GM13977 (cell line): ENCODE results near the gene TRIM2.

Experiments
- DNase-seq: peaks from one replicate; pipeline ENCODE4 v3.0.0; 2012; ENCODE audit warnings: low spot score
- in situ Hi-C: fragments of 300-500 bp; cut with MboI; formaldehyde crosslinking; loops from one replicate; pipeline ENCODE4 v1.12.0; 2022; ENCODE audit warnings: low sequenced_read_pairs, low pct_unique_long_range_greater_than_20kb, mixed read lengths, inconsistent platforms; ENCODE audit not compliant: unreplicated experiment
- TF ChIP-seq, protein P1 (sequence below): IDR thresholded peaks from 2 replicates; pipeline ENCODE4 v1.5.1; 2012; ENCODE audit warnings: mild to moderate bottlenecking, control low read depth; ENCODE audit not compliant: insufficient read depth; ENCODE audit errors: extremely low read depth, missing control alignments

Gene TRIM2

DNA sequence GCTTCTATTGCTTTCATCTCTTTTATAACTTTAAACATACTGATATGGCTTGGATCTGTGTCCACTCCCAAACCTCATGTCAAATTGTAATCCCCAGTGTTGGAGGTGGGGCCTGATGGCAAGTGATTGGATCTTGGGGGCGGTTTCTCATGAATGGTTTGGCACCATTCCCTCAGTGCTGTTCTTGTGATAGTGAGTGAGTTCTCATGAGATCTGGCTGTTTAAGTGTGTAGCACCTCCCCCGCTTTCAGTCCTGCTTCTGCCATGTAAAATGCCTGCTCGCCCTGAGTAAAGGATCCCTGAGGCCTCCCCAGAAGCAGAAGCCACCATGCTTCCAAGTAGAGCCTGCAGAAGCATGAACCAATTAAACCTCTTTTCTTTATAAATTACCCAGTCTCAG lies 157.9 kb downstream of the TRIM2 start:
- in situ Hi-C loops, result no loop called here
- DNase-seq, result no peak

DNA sequence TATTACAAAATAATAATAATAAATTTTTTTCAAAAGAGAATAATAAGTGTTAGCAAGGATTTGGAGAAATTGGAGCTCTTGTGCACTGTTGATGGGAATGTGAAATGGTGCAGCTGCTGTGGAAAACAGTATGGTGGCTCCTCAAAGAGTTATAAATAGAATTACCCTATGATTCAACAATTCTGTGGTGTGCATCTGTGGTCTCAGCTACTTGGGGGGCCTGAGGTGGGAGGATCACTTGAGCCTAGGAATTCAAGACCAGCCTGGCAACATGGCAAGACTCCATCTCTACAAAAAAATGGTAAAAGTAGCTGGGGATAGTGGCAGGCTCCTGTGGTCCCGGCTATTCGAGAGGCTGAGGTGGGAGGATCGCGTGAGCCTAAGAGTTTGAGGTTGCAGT lies 159.8 kb downstream of the TRIM2 start:
- TF ChIP-seq, protein P1, sequence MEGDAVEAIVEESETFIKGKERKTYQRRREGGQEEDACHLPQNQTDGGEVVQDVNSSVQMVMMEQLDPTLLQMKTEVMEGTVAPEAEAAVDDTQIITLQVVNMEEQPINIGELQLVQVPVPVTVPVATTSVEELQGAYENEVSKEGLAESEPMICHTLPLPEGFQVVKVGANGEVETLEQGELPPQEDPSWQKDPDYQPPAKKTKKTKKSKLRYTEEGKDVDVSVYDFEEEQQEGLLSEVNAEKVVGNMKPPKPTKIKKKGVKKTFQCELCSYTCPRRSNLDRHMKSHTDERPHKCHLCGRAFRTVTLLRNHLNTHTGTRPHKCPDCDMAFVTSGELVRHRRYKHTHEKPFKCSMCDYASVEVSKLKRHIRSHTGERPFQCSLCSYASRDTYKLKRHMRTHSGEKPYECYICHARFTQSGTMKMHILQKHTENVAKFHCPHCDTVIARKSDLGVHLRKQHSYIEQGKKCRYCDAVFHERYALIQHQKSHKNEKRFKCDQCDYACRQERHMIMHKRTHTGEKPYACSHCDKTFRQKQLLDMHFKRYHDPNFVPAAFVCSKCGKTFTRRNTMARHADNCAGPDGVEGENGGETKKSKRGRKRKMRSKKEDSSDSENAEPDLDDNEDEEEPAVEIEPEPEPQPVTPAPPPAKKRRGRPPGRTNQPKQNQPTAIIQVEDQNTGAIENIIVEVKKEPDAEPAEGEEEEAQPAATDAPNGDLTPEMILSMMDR, result no peak
- in situ Hi-C loops, result no loop called here
- DNase-seq, result no peak

More for the DNA sequence above, 157.9 kb downstream of the TRIM2 start:
- TF ChIP-seq, protein P1, result no peak

DNA sequence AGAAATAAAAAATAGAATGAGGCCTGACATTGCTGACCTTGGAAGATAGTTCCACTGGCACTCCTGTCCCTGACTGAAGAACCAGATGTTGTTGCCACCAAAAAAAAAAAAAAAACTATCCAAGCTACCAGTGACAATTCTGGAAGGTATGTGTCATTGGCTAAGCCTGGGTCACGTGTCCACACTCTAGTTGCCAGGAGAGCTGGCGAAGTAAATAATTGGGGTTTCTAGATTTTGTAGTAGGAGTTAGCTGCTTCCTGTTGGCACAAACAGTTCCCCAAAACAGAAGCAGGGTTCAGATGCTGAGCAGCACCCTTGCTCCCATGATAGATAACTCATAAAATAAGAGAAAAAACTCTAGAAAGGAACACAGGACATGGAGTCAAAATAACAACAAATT lies 160.8 kb downstream of the TRIM2 start:
- TF ChIP-seq, protein P1, result no peak
- in situ Hi-C loops, result no loop called here
- no peak for DNase-seq

DNA sequence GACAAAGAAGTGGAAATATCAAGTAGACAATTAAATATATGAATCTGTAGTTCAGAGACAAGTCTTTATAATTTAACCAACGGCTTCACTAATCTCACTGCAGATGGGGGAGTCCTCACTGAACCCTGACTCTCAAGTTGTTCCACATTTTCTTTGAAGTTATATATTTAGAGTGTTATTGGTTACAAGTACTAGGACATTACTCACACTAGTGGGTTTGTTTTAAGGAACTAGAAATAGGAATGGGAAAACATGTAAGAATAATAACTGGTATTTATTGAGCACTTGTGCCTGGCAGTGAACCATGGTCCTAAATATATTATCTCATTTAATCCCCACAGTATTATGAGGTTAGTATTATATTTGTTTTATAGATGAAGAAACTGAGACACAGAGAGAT lies 162.2 kb downstream of the TRIM2 start:
- DNase-seq, result no peak
- in situ Hi-C loops, result no loop called here
- TF ChIP-seq, protein P1, result no peak

DNA sequence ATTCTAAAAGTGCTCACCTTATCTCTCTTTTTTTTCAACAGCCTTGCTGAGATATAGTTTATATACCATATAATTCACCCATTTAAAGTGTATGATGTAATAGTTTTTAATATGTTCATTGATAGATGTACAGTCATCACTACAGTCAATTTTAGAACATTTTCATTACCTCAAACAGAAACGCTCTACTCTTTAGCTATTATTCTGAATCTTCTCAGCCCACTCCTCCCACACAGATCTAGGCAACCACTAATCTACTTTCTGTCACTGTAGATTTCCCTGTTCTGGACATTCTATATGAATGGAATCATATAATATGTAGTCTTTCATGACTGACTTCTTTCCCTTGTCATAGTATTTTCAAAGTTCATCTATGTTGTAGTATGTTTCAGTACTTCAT lies 162.8 kb downstream of the TRIM2 start:
- no peak for DNase-seq
- in situ Hi-C loops, result no loop called here
- TF ChIP-seq, protein P1, result no peak

DNA sequence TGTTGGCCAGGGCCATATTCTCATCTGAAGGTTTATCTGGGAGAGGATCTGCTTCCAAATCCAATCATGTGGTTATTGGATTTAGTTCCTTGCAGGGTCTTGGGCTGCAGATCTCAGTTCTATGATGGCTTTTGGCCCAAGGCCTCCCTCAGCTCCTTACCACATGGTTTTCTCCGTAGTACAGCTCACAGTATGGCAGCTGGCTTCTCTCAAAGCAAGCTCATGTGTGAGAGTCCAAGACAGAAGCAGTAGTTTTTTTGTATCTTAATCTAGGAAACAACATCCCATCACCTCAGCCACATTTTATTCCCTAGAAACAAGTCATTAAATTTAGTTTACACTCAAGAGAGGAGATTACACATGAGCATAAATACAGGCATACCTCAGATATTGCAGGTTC lies 164.8 kb downstream of the TRIM2 start:
- in situ Hi-C loops, result no loop called here
- TF ChIP-seq, protein P1, result no peak
- no peak for DNase-seq

DNA sequence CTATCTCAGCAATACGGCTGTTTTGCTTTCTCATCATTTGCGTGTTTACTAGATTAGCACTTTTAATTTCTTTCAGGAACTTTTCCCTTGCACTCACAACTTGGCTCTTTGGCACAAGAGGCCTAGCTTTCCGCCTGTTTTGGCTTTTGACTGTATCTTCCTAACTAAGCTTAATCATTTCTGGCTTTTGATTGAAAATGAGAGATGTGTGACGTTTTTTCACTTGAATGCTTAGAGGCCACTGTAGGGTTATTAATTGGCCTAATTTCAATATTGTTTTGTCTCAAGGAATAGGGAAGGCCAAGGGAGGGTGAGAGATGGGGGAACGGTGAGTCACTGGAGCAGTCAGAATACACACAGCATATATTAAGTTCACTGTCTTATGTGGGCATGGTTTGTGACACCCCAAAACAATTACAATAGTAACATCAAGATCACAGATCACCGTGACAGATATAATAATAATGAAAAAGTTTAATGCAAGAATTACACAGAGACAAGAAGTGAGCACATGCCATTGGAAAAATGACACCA lies 167.5 kb downstream of the TRIM2 start:
- TF ChIP-seq, protein P1, result no peak
- no peak for DNase-seq
- in situ Hi-C loops, result no loop called here
